Measurements from ENCODE around the gene BUB1.

BUB1 gene

GRCh38 chr2:110657724-110658305 lies 20.0 kb downstream of the BUB1 start:
- DNase-seq (ENCODE audit: low read depth in 2 of 2) = no peak
- H3K4me3 ChIP-seq (replicated peaks in 1 of 2; ENCODE audit: low read depth in 2 of 2, low read length in 2 of 2) = no peak overlapping the region

GRCh38 chr2:110655701-110656100 lies 22.2 kb downstream of the BUB1 start:
- peak; percentile 24 to 60 for DNase-seq (ENCODE audit: low read depth in 2 of 2)
- TF ChIP-seq CTCF (IDR thresholded peaks at IDR 0.05; ENCODE audit: low read depth, low read length) = no peak
- no peak overlapping the region for H3K4me3 ChIP-seq (replicated peaks in 1 of 2; ENCODE audit: low read depth in 2 of 2, low read length in 2 of 2)

More at GRCh38 chr2:110657724-110658305, 20.0 kb downstream of the BUB1 start:
- no peak for TF ChIP-seq CTCF (IDR thresholded peaks at IDR 0.05; ENCODE audit: low read depth, low read length)

GRCh38 chr2:110653861-110654260 lies 24.0 kb downstream of the BUB1 start:
- TF ChIP-seq CTCF (IDR thresholded peaks at IDR 0.05; ENCODE audit: low read depth, low read length) = no peak
- no peak overlapping the region for H3K4me3 ChIP-seq (replicated peaks in 1 of 2; ENCODE audit: low read depth in 2 of 2, low read length in 2 of 2)
- DNase-seq (ENCODE audit: low read depth in 2 of 2) = no peak

DNA sequence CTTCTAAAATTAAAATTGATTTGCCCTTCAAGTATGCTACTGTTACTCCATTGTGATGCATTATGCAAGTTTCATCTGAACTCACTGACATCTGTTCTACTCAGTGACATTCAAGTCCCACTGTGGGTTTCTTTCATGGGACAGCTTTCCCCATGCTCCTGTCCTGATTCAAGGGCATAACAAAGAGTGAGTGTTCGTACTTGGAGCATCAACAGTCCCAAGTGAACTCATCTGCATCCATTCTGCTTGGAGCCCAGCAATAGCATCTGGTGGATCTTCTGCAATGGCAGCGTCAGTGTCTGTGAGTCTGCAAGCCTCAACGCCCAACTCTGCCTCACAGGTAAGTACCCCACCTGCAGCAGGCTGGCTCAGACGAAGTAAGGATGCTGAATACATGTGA lies 27.5 kb downstream of the BUB1 start:
- no peak for DNase-seq (ENCODE audit: low read depth in 2 of 2)
- no peak overlapping the region for H3K4me3 ChIP-seq (replicated peaks in 1 of 2; ENCODE audit: low read depth in 2 of 2, low read length in 2 of 2)
- TF ChIP-seq CTCF (IDR thresholded peaks at IDR 0.05; ENCODE audit: low read depth, low read length) = no peak

DNA sequence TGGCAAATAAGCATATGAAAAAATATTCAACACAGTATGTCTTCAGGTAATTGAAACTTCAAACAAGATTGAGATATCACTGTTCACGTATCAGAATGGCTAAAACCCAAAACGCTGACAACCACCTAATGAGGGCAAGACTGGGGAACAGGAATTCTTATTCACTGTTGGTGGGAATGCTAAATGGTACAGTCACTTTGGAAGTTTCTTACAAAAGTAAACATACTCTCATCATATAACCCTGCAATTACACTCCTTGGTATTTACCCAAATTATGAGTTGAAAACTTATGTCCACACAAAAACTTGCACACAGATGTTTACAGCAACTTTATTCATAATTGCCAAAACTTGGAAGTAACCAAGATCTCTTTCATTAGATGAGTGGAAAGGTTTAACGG lies 30.1 kb downstream of the BUB1 start:
- no peak overlapping the region for H3K4me3 ChIP-seq (replicated peaks in 1 of 2; ENCODE audit: low read depth in 2 of 2, low read length in 2 of 2)
- DNase-seq (ENCODE audit: low read depth in 2 of 2) = no peak
- no peak for TF ChIP-seq CTCF (IDR thresholded peaks at IDR 0.05; ENCODE audit: low read depth, low read length)

GRCh38 chr2:110645616-110646015 lies 32.2 kb downstream of the BUB1 start:
- no peak for DNase-seq (ENCODE audit: low read depth in 2 of 2)
- TF ChIP-seq CTCF (IDR thresholded peaks at IDR 0.05; ENCODE audit: low read depth, low read length) = no peak
- no peak overlapping the region for H3K4me3 ChIP-seq (replicated peaks in 1 of 2; ENCODE audit: low read depth in 2 of 2, low read length in 2 of 2)

- DNase-seq (ENCODE audit: low read depth in 2 of 2) = no peak
- no peak for TF ChIP-seq CTCF (IDR thresholded peaks at IDR 0.05; ENCODE audit: low read depth, low read length)
- no peak overlapping the region for H3K4me3 ChIP-seq (replicated peaks in 1 of 2; ENCODE audit: low read depth in 2 of 2, low read length in 2 of 2)
Measured at GRCh38 chr2:110644357-110644756, 33.5 kb downstream of the BUB1 start.
